Umbilical cord (tissue), 2 donors: Measurements from ENCODE around the gene GTF2F1. TPM values are rescaled to one million over a fixed set of nuclear protein-coding genes. Genes with fewer than 3 reads are reported as not detected.
"Not testable (repeated sequence)": the region's sequence is repeated elsewhere in the genome, so short reads cannot be mapped to it uniquely, and the experiment has no call there.

Source experiments
- DNase-seq: peaks from one replicate; pipeline ENCODE4 v3.0.0-alpha.2; 2015; ENCODE audit warnings: low spot score
- total RNA-seq: library from RNA; depleted of rRNA; stranded (reverse); fragments of >200 nt; gene quantifications from one replicate; pipeline ENCODE4 v1.2.3, GENCODE V29; 2014; ENCODE audit warnings: low replicate concordance; ENCODE audit not compliant: insufficient read depth

The GTF2F1 gene, protein sequence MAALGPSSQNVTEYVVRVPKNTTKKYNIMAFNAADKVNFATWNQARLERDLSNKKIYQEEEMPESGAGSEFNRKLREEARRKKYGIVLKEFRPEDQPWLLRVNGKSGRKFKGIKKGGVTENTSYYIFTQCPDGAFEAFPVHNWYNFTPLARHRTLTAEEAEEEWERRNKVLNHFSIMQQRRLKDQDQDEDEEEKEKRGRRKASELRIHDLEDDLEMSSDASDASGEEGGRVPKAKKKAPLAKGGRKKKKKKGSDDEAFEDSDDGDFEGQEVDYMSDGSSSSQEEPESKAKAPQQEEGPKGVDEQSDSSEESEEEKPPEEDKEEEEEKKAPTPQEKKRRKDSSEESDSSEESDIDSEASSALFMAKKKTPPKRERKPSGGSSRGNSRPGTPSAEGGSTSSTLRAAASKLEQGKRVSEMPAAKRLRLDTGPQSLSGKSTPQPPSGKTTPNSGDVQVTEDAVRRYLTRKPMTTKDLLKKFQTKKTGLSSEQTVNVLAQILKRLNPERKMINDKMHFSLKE
- total RNA-seq: 29.4 TPM

DNA sequence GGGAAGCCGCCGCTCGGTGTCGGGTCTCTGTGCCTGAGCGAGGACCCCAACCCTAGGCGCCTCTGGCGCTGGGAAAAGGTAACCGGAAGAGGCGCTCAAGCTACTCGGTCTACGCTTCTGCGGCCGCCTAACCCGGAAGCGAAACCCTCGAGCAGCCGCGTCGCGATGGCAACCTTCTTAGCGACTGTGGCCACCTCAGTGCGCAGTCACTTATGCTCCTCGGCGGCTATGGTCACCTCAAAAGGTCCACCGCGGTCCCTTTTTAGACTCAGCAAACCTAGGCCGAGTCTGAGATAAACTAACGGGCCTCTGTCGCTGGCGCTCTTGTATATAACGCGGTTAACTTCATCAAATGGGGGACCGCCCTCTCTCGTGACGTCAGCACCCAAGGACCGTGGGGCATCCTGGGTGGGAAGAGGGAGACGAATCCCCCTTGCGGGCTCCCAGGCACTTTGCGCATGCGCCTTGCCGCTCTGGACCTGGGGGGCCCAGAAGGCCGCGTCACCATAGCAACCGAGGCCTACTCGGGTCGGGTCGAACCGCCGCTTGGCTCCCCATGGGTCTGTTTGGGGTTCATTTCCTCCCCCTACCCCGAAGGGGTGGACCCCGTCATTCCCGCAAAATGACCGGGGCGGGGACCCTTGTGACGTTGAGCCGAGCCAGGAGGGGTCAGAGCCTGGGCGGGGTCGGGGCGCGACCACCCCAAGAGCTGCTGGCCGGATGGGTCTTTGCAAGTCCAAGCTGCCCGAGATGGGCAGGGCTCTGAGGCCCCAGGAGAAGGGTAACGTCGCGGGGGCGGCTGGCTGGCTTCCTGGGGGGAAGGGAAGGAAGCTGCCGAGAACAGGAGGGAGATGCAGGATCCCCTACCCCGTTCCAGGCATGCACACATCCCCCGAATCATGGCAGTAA lies at the start of gene GTF2F1:
Gene GTF2F1, minus strand, starts transcription at position 91 of the 909 bp plus-strand sequence. CDS start 169 bp downstream, outside the sequence.
- peak; percentile 99 for DNase-seq

- no peak for DNase-seq
These were observed 49.2 kb upstream of the GTF2F1 start for GRCh38 chr19:6442087-6442688.

- DNase-seq: no peak
These were observed 47.9 kb upstream of the GTF2F1 start for GRCh38 chr19:6440905-6441304.

- no peak for DNase-seq
These were observed 46.8 kb upstream of the GTF2F1 start for GRCh38 chr19:6439743-6440142.

DNA sequence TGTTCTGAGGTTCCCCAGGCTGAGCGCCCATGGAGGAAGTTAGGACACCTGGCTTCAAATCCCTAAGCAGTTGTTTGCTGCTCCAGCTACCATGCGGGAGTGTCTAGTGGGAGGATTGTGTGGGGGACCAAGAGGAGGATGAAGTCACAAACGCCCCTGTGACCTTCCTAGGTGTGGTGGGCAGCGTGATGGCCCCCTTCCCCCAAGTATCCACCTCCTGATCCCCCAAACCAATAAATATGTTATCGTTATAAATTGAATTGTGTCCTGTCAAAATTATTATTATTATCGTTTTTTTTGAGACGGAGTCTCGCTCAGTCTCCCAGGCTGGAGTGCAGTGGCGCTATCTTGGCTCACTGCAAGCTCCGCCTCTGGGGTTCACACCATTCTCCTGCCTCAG lies 40.7 kb upstream of the GTF2F1 start, which contains the start of gene SLC25A41:
Gene SLC25A41, minus strand, starts transcription at position 101 of the 400 bp plus-strand sequence. Its CDS starts 70 bp downstream, at position 31.
- no peak for DNase-seq

GRCh38 chr19:6433165-6433564 lies 40.2 kb upstream of the GTF2F1 start:
- DNase-seq: no peak

GRCh38 chr19:6431891-6432290 lies 38.9 kb upstream of the GTF2F1 start:
- no peak for DNase-seq

DNA sequence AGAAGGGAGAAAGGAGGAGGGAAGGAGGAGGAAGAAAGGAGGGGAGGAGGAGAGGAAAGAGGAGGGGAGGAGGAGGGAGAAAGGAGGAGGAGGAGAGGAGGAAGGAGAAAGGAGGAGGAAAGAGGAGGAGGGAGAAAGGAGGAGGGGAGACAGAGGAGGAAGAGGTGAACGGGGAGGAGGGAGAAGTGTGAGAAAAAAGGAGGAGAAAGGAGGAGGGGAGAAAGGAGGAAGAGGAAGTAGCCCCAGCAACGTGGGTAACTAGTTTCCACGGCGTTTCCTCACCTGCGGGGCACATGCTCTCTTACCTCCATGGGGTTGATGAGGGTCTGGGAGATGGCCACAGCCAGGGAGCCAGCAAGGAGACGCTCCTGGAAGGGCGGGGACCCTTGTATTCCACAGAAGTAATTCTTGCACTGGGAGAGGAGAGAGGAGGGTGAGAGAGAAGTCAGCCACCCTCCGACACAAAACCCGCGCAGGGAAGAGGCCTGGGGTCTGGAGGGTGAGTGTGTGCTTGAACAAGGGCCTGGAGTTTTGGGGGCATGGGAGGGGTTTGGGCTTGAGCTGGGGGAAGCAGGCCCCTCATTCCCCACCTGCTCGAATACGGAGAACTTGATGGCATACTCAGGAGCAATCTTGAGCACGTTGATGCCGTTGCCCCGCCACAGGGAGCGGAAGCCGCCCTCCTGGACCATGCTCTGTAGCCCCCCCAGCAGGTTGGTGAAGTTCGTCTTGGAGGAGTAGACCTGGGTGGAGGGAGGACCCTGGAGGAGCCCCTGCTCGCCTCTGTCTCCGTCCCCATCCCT lies 36.7 kb upstream of the GTF2F1 start:
- DNase-seq: no peak

DNA sequence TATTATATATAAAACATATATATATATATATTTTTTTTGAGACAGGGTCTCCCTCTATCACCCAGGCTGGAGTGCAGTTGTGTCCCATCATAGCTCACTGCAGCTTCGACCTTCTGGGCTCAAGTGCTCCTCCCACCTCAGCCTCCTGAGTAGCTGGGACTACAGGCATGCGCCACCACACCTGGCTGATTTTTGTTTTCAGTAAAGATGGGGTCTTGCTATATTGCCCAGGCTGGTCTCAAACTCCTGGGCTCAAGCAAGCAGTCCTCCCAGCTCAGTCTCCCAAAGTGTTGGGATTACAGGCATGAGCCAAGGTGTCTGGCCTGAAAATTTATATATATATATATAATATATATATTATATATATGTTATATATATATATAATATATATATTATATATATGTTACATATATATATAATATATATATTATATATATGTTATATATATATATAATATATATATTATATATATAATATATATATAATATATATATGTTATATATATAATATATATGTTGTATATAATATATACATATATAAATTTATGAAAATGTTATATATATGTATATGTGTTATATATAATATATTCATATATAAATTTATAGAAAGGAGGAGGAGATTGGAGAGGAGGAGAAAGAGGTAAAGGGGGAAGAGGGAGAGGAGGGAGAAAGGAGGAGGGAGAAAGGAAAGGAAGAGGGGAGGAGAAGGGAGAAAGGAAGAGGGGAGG lies 35.9 kb upstream of the GTF2F1 start:
- DNase-seq: not testable (repeated sequence)

DNA sequence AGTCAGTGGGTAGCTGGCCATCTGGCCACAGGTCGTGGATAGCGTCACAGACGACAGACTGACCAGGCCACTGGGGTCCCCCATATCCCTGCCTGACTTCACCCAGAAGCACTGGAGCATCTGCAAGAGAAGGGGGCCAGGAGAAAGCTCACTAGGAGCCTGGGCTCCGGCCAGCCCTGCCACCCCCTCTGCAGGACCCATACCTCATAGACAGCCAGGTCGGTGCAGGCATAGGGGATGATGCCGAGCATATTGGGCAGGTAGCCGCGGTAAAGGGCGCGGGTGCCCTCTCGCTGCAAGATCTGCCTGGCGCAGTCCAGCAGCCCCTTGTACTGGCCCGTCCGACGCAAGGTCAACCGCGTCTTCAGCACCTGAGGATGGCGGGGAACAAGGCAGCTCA lies 34.2 kb upstream of the GTF2F1 start:
- no peak for DNase-seq

DNA sequence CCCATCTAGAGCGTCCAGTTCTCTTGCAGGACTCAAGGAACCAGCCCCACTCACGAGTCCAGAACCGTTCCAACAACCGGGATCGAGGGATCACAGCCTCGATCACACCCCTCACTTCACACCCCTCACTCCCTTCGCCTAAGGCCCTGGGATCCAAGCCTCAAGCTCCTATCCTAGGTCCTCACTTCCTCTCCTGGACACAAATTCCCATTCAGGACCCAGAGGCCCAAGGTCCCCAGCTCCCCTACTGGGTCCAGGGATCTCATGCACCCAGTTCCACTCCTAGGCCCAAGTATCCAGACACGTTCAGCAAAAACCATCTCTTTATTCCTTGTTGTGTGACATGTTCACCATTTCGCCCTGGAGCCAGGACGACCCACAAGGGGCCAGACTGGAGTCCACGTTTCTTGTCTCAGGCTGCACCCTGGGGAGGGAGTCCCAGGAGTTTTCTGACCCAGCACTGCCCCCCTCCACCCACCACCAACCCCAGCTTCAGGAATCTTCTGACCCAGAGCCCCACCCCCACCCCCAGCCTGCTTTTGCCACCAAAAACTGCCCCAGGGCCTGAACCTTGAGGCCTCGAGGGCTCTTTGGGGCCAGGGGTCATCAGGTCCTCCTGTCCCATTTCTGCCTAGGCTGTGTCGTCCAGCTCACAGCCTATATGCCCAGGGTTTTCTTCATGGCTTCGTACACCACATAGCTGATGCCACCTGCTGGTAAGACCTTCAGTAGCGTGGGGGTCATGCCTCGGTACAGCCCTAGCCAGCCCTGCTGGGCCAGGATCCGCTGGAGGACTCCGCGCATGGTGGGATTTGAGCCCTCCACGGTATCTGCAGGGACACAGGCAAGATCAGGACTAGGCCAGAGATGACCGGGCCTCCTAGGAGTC lies 33.0 kb upstream of the GTF2F1 start:
- DNase-seq: no peak

DNA sequence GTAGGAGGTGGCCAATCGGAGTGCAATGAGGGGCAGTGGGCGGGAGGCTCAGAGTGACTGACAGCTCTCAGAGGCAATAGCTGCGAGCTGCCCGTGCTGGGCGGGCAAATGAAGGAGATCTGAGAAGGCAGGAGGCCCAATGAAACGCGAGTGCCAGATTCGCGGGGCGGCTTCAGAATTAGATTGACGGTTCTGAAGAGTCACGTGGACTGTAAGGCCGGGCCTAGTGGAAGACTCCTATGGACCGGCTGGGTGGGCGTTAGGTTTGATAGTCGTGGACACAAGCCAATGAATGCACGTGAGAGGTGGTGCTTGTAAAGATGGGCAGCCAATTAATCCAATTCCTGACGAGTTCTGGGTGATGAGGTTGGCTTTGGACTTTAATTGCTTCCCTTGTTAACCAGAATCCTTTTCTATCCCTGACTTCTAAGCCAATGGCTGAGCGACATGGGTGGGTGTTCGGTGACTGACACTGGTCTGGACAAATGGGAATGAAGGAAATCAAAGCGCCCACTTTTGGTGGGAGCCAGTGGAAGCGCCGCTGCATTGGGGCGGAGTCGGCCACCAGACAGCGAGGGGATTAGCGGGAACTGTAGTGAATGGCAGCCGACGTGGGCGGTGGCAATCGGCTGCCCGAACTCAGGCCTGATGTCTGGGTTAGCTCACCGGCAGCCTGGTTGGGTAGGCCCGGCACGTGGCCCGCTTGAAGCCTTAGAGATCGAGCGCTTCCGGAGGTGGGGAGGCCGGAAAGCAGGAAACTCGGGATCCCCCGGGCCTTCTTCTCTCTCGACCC lies 32.2 kb upstream of the GTF2F1 start:
- DNase-seq: peak; percentile 100

DNA sequence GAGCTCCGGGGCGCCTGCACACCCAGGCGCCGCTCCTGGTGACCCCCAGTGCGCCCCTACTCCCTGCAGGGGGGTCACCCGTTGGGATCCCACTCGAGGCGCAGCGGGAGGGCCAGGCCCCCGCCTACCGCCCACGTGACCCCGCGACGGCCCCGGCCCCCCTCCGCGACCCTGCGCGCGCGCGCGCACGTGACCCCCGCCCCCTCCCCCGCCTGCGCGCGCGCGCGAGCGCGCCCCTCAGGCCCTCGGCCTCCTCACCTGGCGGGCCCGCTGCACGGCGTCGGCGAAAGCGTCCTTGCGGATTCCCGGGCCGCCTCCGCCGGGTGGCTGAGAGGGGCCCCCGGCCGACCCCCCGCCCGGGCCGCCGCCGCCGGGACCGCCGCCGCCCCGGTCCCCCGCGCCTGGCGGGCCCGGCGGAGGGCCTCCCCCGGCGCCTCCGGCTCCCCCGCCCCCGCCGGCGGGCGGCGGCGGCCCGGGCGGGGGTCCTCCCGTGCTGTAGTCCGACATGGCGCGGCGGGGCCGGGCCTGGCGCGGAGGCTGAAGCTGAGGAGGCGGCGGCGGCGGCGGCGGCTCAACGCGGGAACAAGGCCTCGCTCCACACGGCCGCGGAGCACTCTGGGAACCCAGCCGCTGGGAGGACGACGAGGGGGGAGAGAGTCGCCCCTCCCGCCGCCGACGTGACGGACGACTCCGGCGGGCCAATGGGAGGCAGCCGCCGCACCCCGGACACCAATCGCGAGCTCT lies 31.4 kb upstream of the GTF2F1 start, which contains the start of gene KHSRP:
Gene KHSRP, minus strand, starts transcription at position 617 of the 744 bp plus-strand sequence. Its CDS starts 110 bp downstream, at position 507.
- DNase-seq: no peak

DNA sequence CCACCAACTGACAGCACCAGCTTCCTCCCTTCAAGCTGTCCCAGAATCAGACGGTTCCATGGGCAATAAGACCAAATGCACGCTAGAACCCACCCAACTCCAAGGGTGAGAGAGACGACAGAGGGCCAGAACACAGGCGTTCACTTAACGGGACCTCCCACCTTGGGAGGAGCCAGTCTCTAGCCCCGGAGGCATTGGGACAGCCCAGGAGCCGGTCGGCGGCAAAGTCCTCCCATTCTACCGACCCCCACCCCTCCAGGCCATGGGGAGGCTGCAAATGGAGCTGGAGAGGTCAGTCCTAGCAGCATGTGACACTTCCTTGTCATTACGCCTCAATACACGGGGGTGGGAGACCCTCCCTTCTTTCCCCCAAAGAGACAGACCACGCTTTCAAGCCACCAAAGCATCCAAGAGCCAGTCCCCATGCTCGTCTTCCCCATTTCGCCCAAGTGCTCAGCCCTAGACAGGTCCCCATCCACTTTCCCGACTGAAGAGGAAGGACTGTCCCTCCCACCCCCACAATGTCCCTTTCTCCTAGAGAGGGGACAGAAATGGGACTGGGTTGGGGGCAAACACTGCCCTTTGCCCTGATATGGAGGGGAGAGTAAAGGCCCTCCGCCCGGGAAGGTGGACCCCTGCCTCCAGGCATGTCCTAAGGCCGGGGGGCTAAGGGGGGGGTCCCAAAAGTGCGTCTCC lies 30.7 kb upstream of the GTF2F1 start:
- peak; percentile 71 for DNase-seq

DNA sequence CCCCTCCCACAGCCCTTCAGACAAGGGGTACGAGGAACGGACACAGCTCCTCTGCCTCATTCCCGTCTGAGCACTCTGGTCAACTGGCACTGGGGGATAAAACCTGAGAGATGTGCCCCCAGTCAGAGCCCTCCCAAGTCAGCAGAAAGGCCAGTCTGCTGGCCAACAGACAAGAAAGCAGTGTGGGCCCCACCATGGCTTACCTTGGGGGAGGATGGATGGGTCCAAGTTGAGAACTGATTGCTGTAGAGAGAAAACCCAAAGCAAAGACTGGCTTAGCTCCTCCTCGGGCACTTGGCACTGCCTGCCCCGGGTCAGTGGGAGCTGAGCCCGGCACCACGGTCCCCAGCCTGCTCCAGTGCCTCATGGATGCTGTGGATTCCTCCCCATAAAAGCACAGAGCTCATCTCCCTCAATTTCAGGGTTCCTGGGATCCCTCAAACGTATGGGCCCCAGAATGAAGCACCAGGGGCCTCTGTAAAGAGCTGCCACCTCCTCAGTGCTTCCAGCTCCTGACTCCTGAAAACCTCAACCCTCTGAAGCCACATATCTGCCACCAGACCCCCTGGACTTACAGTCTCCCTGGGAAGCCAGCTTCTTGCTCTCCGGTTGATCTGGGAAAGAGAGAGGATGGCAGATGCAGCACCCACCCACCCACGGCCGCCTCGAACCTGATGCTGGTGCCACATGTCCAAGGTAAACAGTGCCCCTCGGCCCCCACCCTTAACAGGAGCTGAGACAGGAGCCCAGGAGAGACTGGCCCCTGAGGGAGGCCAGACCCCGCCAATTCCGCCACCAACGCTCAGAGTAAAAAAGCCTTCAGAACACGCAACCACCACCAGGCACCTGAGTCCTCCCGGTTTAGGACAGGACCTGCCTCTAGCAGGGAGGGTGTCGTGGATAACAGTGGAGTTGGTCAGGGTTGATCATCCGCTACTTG lies 28.4 kb upstream of the GTF2F1 start:
- DNase-seq: no peak

GRCh38 chr19:6418562-6418932 lies 25.6 kb upstream of the GTF2F1 start:
- DNase-seq: no peak
